ENCODE data around the gene PRPF40A.

- TF ChIP-seq CTCF (IDR thresholded peaks at IDR 0.05; ENCODE audit: low read length) (no peak), EZH2phosphoT487 (IDR thresholded peaks at IDR 0.05; ENCODE audit: low read length) (no peak), EZH2 (optimal IDR thresholded peaks at IDR 0.05; ENCODE audit: low read depth, low read length) (no peak)
Measured at GRCh38 chr2:152701198-152701597, 16.1 kb downstream of the PRPF40A start.

Measured in MM.1S (cell line).